Activated CD4-positive, alpha-beta T cell treated with anti-CD3 and anti-CD28 coated beads, Interleukin-2, amount 10 ng/mL, durations not matched to agents 7 days and 5 days (primary cell): ENCODE data around the gene PPP1R13L. TPM values are rescaled to one million over a fixed set of nuclear protein-coding genes. Genes with fewer than 3 reads are reported as not detected.

ENCODE experiments used
- CTCF ChIA-PET: fragments of 350-600 bp; sonication (Branson Sonifier 250); formaldehyde crosslinking; loops from one replicate; lab custom pipeline; 2021; ENCODE audit warnings: antibody characterized with exemption; lab: Charles Lee
- POLR2A ChIA-PET: fragments of 350-600 bp; sonication (Branson Sonifier 250); formaldehyde crosslinking; loops from one replicate; lab custom pipeline; 2021; ENCODE audit warnings: antibody characterized with exemption; lab: Charles Lee
- DNase-seq: peaks from one replicate; pipeline ENCODE4 v3.0.0-alpha.2; 2020
- H3K27ac Mint-ChIP-seq: one replicate; pipeline ENCODE4 v1.8.0; 2021; ENCODE audit warnings: mild to moderate bottlenecking, moderate library complexity, mixed read lengths
- H3K27me3 Mint-ChIP-seq: one replicate; pipeline ENCODE4 v1.8.0; 2021; ENCODE audit warnings: mixed read lengths
- H3K36me3 Mint-ChIP-seq: one replicate; pipeline ENCODE4 v1.8.0; 2021; ENCODE audit warnings: low read depth, mixed read lengths
- H3K4me1 Mint-ChIP-seq: one replicate; pipeline ENCODE4 v1.8.0; 2021; ENCODE audit warnings: mixed read lengths
- H3K4me3 Mint-ChIP-seq: one replicate; pipeline ENCODE4 v1.8.0; 2021; ENCODE audit warnings: mild to moderate bottlenecking, moderate library complexity, mixed read lengths
- H3K9me3 Mint-ChIP-seq: one replicate; pipeline ENCODE4 v1.8.0; 2021; ENCODE audit warnings: mixed read lengths
- total RNA-seq, 2 experiments: library from RNA; stranded (reverse); gene quantifications; one replicate each; pipeline ENCODE4 v1.2.3, GENCODE V29; 2021

The PPP1R13L gene
- 10 to 100 TPM; 15.5 to 17.7 TPM for total RNA-seq

- Mint-ChIP-seq H3K36me3 (peaks cover 1% of the 10 kb centered on the region), H3K27me3 (peaks cover 19% of the 10 kb centered on the region), H3K27ac (peak within 1 kb of the TSS; percentile 95), H3K4me3 (peak within 1 kb of the TSS; percentile 85), H3K9me3 (no peaks in the 10 kb centered on the region), H3K4me1 (peaks cover 43% of the 10 kb centered on the region)
- CTCF ChIA-PET = interaction anchor here (0.5 to 4.5 kb wide), 7 partner anchors 9 to 238 kb away, joined by 3 to 32 read pairs (median 4); no protein-coding TSS in a partner anchor
- POLR2A ChIA-PET = no interaction called here
- peak; percentile 74 for DNase-seq
These were observed at the start of gene PPP1R13L for GRCh38 chr19:45404557-45405434. TSS of gene PPP1R13L (minus strand) at chr19:45405069. CDS start at chr19:45398318, 6,751 bp downstream.

DNA sequence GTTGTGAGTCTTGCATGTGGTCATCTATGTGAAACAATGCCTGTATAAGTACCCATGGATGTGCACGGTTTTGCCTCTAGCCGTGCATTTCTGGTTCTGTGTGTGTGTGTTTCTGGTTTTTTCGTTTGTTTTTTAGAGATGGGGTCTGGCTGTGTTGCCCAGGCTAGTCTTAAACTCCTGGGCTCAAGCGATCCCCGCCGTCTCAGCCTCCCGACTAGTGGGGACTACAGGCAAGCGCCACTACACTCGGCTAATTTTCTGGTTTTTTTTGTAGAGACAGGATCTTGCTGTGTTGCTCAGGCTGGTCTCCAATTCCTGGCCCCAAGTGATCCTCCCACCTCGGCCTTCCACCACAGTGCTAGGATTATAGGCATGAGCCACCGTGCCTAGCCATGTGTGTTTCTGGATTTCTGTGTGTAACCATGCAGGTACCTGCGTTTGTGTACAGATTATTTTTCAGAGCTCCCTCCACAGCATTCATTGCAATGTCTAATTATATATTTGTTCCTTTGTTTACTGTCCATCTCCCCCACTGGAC is 47.0 kb upstream of the PPP1R13L start:
- ChIA-PET CTCF (interaction anchor here (1.3 to 4.7 kb wide), 2 partner anchors 12 to 33 kb away, joined by 3 to 18 read pairs; no protein-coding TSS in a partner anchor), POLR2A (interaction anchor here (0.6 kb wide), 1 partner anchor 1665 kb away, joined by 4 read pairs; no protein-coding TSS in a partner anchor)
- Mint-ChIP-seq H3K27ac (peak overlapping the region; percentile 93), H3K4me1 (peaks cover 51% of the 10 kb centered on the region), H3K4me3 (peak overlapping the region; percentile 83), H3K36me3 (no peaks in the 10 kb centered on the region), H3K9me3 (no peaks in the 10 kb centered on the region), H3K27me3 (peaks cover 4% of the 10 kb centered on the region)
- no peak for DNase-seq

GRCh38 chr19:45451131-45451849 is 46.4 kb upstream of the PPP1R13L start:
- Mint-ChIP-seq H3K4me1 (peaks cover 50% of the 10 kb centered on the region), H3K27ac (peak overlapping the region; percentile 93)
- POLR2A ChIA-PET = interaction anchor here (0.6 kb wide), 1 partner anchor 1664 kb away, joined by 4 read pairs; no protein-coding TSS in a partner anchor

DNA sequence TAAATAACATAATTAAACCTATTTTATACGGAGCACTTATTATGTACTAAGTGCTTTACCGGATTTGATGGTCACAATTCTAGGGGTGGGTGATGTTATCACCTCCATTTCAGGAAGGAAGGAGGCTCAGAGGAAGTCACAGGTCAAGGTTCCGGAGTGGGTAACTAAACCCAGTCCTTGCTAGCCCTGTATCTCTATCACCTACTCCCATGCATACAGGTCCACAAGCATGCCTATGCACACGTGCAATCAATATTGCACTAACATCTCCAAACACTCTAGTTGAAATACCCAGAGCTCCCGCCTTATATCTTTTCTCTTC is 45.1 kb upstream of the PPP1R13L start:
- H3K4me1 Mint-ChIP-seq = peaks cover 43% of the 10 kb centered on the region
- CTCF ChIA-PET = interaction anchor here (1.7 to 3.1 kb wide), 3 partner anchors 11 to 35 kb away, joined by 6 to 28 read pairs (median 11); no protein-coding TSS in a partner anchor

More at GRCh38 chr19:45451131-45451849, 46.4 kb upstream of the PPP1R13L start:
- H3K4me3 Mint-ChIP-seq = peak overlapping the region; percentile 83
- CTCF ChIA-PET = interaction anchor here (1.3 to 4.7 kb wide), 2 partner anchors 12 to 34 kb away, joined by 3 to 18 read pairs; no protein-coding TSS in a partner anchor
- no peaks in the 10 kb centered on the region for H3K9me3 Mint-ChIP-seq
- peak; percentile 69 for DNase-seq
- no peaks in the 10 kb centered on the region for H3K36me3 Mint-ChIP-seq
- H3K27me3 Mint-ChIP-seq = peaks cover 4% of the 10 kb centered on the region

GRCh38 chr19:45448887-45449299 is 44.0 kb upstream of the PPP1R13L start:
- Mint-ChIP-seq H3K9me3 (no peaks in the 10 kb centered on the region), H3K4me3 (no peak overlapping the region), H3K27me3 (no peaks in the 10 kb centered on the region), H3K36me3 (no peaks in the 10 kb centered on the region), H3K27ac (peak overlapping the region; percentile 78), H3K4me1 (peaks cover 51% of the 10 kb centered on the region)
- DNase-seq = no peak
- ChIA-PET CTCF (interaction anchor here (1.4 to 3.1 kb wide), 4 partner anchors 10 to 37 kb away, joined by 6 to 28 read pairs (median 9); no protein-coding TSS in a partner anchor), POLR2A (no interaction called here)

More for the DNA sequence above, 45.1 kb upstream of the PPP1R13L start:
- Mint-ChIP-seq H3K27me3 (no peaks in the 10 kb centered on the region), H3K27ac (peak overlapping the region; percentile 98), H3K9me3 (no peaks in the 10 kb centered on the region), H3K36me3 (no peaks in the 10 kb centered on the region), H3K4me3 (peak overlapping the region; percentile 90)
- POLR2A ChIA-PET = no interaction called here
- DNase-seq = peak; percentile 28

- no peaks in the 10 kb centered on the region for H3K9me3 Mint-ChIP-seq
- peaks cover 54% of the 10 kb centered on the region for H3K4me1 Mint-ChIP-seq
- POLR2A ChIA-PET = no interaction called here
- no peak for DNase-seq
- CTCF ChIA-PET = interaction anchor here (1.4 to 3.1 kb wide), 3 partner anchors 9 to 30 kb away, joined by 7 to 28 read pairs (median 11); no protein-coding TSS in a partner anchor
- H3K27me3 Mint-ChIP-seq = no peaks in the 10 kb centered on the region
- no peaks in the 10 kb centered on the region for H3K36me3 Mint-ChIP-seq
- H3K27ac Mint-ChIP-seq = no peak overlapping the region
- no peak overlapping the region for H3K4me3 Mint-ChIP-seq
These were observed 43.5 kb upstream of the PPP1R13L start for GRCh38 chr19:45448425-45448756.

- H3K27me3 Mint-ChIP-seq = no peaks in the 10 kb centered on the region
- no peak overlapping the region for H3K4me3 Mint-ChIP-seq
- no peak overlapping the region for H3K27ac Mint-ChIP-seq
- peaks cover 61% of the 10 kb centered on the region for H3K4me1 Mint-ChIP-seq
- H3K36me3 Mint-ChIP-seq = no peaks in the 10 kb centered on the region
- DNase-seq = no peak
- POLR2A ChIA-PET = no interaction called here
- CTCF ChIA-PET = interaction anchor here (0.6 to 3.1 kb wide), 4 partner anchors 20 to 223 kb away, joined by 5 to 20 read pairs (median 10); partner anchors contain the start of gene FOSB
- H3K9me3 Mint-ChIP-seq = no peaks in the 10 kb centered on the region
These were observed 42.1 kb upstream of the PPP1R13L start for GRCh38 chr19:45446944-45447343.

DNA sequence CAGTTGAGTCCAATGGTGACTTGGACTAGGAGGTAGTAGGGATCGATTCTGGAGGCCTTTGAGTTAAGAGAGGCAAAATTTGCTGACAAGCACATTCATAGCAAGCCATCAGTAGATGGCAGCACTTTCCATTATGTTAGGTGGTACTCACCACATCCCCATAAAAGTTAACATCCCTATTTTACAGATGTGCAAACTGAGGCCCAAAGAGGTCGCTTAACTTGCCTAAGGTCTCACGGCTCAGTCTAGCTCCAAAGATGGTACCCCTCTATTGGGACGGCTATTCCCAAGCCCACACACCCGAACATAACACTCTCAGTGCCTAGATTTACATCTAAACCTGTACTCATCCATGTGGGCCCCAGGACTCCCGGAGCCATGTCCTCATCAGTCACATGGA is 41.4 kb upstream of the PPP1R13L start:
- Mint-ChIP-seq H3K9me3 (no peaks in the 10 kb centered on the region), H3K4me1 (peaks cover 55% of the 10 kb centered on the region), H3K27me3 (no peaks in the 10 kb centered on the region), H3K4me3 (no peak overlapping the region), H3K36me3 (no peaks in the 10 kb centered on the region), H3K27ac (no peak overlapping the region)
- ChIA-PET POLR2A (interaction anchor here (0.5 kb wide), 1 partner anchor 32 kb away, joined by 3 read pairs; no protein-coding TSS in a partner anchor), CTCF (interaction anchor here (2.3 to 3.1 kb wide), 3 partner anchors 21 to 39 kb away, joined by 8 to 20 read pairs (median 12); partner anchors contain the start of gene FOSB)
- DNase-seq = peak; percentile 49

DNA sequence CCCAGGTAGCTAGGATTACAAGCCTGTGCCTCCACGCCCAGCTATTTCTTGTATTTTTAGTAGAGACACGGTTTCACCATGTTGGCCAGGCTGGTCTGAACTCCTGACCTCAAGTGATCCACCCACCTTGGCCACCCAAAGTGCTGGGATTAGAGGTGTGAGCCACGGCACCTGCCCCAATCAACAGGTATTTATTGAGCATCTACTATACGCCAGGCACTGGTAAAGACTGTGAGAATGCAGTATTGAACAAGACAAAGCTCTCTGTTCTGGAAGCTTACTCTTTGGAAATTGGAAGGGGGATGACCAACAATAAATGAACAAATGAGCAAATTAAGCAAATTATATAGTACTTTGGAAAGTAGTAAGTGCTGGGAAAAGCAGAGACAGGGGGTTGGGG is 40.3 kb upstream of the PPP1R13L start:
- Mint-ChIP-seq H3K27ac (no peak overlapping the region), H3K4me3 (no peak overlapping the region), H3K4me1 (peaks cover 59% of the 10 kb centered on the region), H3K27me3 (no peaks in the 10 kb centered on the region), H3K9me3 (no peaks in the 10 kb centered on the region), H3K36me3 (no peaks in the 10 kb centered on the region)
- DNase-seq = no peak
- ChIA-PET CTCF (interaction anchor here (0.6 to 3.1 kb wide), 8 partner anchors 12 to 113 kb away, joined by 3 to 20 read pairs (median 4); partner anchors contain the start of gene FOSB), POLR2A (no interaction called here)

DNA sequence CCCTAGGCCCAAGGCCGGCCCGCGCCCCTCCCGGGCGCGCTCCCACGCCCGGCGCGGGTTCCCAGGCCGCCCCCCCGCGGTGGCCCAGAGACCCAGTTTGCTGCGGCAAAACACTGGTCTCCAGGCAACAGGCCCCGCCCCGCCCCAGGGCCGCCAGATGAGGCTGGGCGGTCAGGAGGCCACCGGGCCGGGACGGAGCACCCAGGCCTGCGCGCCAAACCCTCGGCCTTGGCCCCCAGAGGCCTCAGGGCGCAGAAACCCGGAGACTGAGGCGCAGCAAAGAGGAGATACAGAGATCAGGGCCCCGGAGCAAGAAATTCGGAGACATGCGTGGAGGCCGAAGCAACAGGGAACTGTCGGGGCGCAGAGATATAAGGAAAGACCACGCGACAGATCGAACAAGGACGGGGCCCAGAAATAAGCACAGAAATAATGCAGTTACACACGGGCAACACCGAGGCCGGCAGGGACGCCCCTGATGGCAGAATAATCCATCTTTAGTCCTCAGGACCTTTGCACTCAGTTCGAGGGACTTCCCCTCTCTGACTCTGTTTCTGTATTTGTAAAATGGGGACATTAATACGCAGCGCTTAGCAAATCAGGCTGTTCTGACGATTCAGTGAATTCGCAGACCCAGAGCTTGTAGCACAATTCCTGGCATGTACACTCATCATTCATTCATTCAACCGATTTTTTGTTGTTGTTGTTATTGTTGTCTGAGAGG is 39.6 kb upstream of the PPP1R13L start:
- no peak overlapping the region for H3K27ac Mint-ChIP-seq
- POLR2A ChIA-PET = no interaction called here
- no peaks in the 10 kb centered on the region for H3K36me3 Mint-ChIP-seq
- H3K27me3 Mint-ChIP-seq = no peaks in the 10 kb centered on the region
- DNase-seq = peak; percentile 80
- peaks cover 54% of the 10 kb centered on the region for H3K4me1 Mint-ChIP-seq
- H3K4me3 Mint-ChIP-seq = peak overlapping the region; percentile 30
- H3K9me3 Mint-ChIP-seq = no peaks in the 10 kb centered on the region
- CTCF ChIA-PET = interaction anchor here (0.6 to 8.6 kb wide), 8 partner anchors 12 to 114 kb away, joined by 3 to 310 read pairs (median 6); partner anchors contain the start of gene FOSB

- no peaks in the 10 kb centered on the region for H3K36me3 Mint-ChIP-seq
- POLR2A ChIA-PET = no interaction called here
These were observed 38.8 kb upstream of the PPP1R13L start for GRCh38 chr19:45443462-45444317.

More at GRCh38 chr19:45443462-45444317, 38.8 kb upstream of the PPP1R13L start:
- peak; percentile 45 for DNase-seq
- Mint-ChIP-seq H3K4me3 (peak overlapping the region; percentile 66), H3K27ac (peak overlapping the region; percentile 67), H3K4me1 (peaks cover 49% of the 10 kb centered on the region), H3K9me3 (no peaks in the 10 kb centered on the region), H3K27me3 (no peaks in the 10 kb centered on the region)
- CTCF ChIA-PET = interaction anchor here (8.6 kb wide), 1 partner anchor 30 kb away, joined by 310 read pairs; the partner anchor contains the start of gene FOSB
